Psoas muscle (tissue), 8 donors: ENCODE results near the gene SUSD5. TPM values are rescaled to one million over a fixed set of nuclear protein-coding genes. Genes with fewer than 3 reads are reported as not detected.
A peak's percentile ranks its signal among the peaks of the same experiment; 100 is the strongest.
"Not testable (repeated sequence)": the region's sequence is repeated elsewhere in the genome, so short reads cannot be mapped to it uniquely, and the experiment has no call there.

ENCODE experiments used
- ATAC-seq, 4 donors: fragments of 200-7000 bp; cut with Tn5 transposase; one replicate each; pipeline ENCODE4 v1.9.1; 2020; ENCODE audit warnings: moderate library complexity in 3 of 4, mild to moderate bottlenecking in 2 of 4
- DNase-seq, 2 donors: peaks; one replicate each; pipeline ENCODE4 v3.0.0-alpha.2; 2020
- H3K27ac ChIP-seq: fragments of 200-600 bp; one replicate; pipeline ENCODE4 v1.8.0; 2022
- H3K27me3 ChIP-seq, 3 donors: fragments of 200-600 bp in 1 of 3; one replicate each; pipeline versions ENCODE4 v1.6.1 to v1.8.0; 2013 to 2022; ENCODE audit warnings: low read length in 2 of 3, mild to moderate bottlenecking in 2 of 3, moderate library complexity in 1 of 3; ENCODE audit not compliant: insufficient read depth in 3 of 3
- H3K36me3 ChIP-seq, 2 donors: fragments of 200-600 bp in 1 of 2; one replicate each; pipeline versions ENCODE4 v1.6.1 to v1.8.0; 2013 to 2022; ENCODE audit warnings: low read depth in 1 of 2, mild to moderate bottlenecking in 1 of 2, moderate library complexity in 1 of 2; ENCODE audit not compliant: insufficient read depth in 1 of 2
- H3K4me1 ChIP-seq: fragments of 200-600 bp; one replicate; pipeline ENCODE4 v1.8.0; 2022
- H3K4me3 ChIP-seq: fragments of 200-600 bp; one replicate; pipeline ENCODE4 v1.8.0; 2022; ENCODE audit warnings: mild to moderate bottlenecking
- H3K9me3 ChIP-seq: fragments of 200-600 bp; one replicate; pipeline ENCODE4 v1.8.0; 2022
- CTCF ChIP-seq: fragments of 200-600 bp; IDR thresholded peaks from one replicate; pipeline ENCODE4 v1.8.0; 2022; ENCODE audit warnings: antibody characterized with exemption
- WGBS, 3 donors: extraction: QIAGEN DNeasy Blood & Tissue Kit; methylation state at CpG; one replicate each; pipeline versions ENCODE4 v1.1.6 to v1.1.7; 2013; 5-methylcytosine and 5-hydroxymethylcytosine counted together
- intact Hi-C, 2 donors: fragments of 100-400 bp; cut with DNase I; formaldehyde crosslinking; loops; one replicate each; pipeline versions ENCODE4 v1.11.0 to v1.14.2; 2022
- polyA plus RNA-seq, 3 donors: library from polyadenylated mRNA; stranded (reverse); fragments of 200-250 nt; gene quantifications; one replicate each; pipeline ENCODE4 v1.2.3, GENCODE V29; 2013
- total RNA-seq, 4 donors: library from RNA; stranded (reverse); fragmentation: NEBNext Ultra II Directional in 2 of 4; extraction: Animal tissue kit (Norgen Biotek cat#: 25700) in 2 of 4; gene quantifications; one replicate each; pipeline versions ENCODE4 v1.2.1 to v1.2.4, GENCODE V29; 2021 to 2023
- donor health status: healthy with polysubstance abuse.
- donor health status: DM: no; HTN: no; CAD: no; lungs with moderate emphysema.
- donor health status: Bipolar disorder and iron deficiency.
- donor health status: healthy.
- donor health status: DM: yes; HTN: yes; CAD: no.
- donor health status: DM: no; HTN: no; CAD: no.
- donor health status: DM: no; HTN: no; CAD: no.
- donor health status: DM: yes; HTN: yes; CAD: no.

SUSD5 gene
- total and polyA plus RNA-seq, 7 donors, result 0.30 to 2.0 (median 0.71) TPM

GRCh38 chr3:33139996-33140395, 78.6 kb downstream of the SUSD5 start:
- Histone ChIP-seq H3K4me3 (no peak overlapping the region), H3K27ac (no peak overlapping the region), H3K4me1 (no peaks in the 10 kb centered on the region), H3K27me3 (no peaks in the 10 kb centered on the region), H3K9me3 (no peaks in the 10 kb centered on the region), H3K36me3 (peaks cover 0 to 75% of the 10 kb centered on the region in 2 donors)
- no peak for TF ChIP-seq CTCF
- intact Hi-C loops, result loop anchor here in 1 of 2 donors (10.0 kb wide), 1 partner anchor 645 kb away; no protein-coding TSS in a partner anchor
- 61 to 69% (median 61%) methylated on average over 2 of the region's 2 CpGs for WGBS, 3 donors
- ATAC-seq (no peak), DNase-seq (no peak)

GRCh38 chr3:33139006-33139623, 79.5 kb downstream of the SUSD5 start:
- H3K9me3 ChIP-seq, H3K27ac ChIP-seq: not testable (repeated sequence)
- intact Hi-C loops, result loop anchor here in 1 of 2 donors (10.0 kb wide), 1 partner anchor 646 kb away; no protein-coding TSS in a partner anchor

GRCh38 chr3:33137691-33138090, 80.9 kb downstream of the SUSD5 start:
- no peak overlapping the region for H3K27ac ChIP-seq
- 76 to 93% (median 81%) methylated on average over 1 of the region's 1 CpG for WGBS, 3 donors
- no peak for DNase-seq
- intact Hi-C loops, result loop anchor here in 1 of 2 donors (10.0 kb wide), 1 partner anchor 647 kb away; no protein-coding TSS in a partner anchor
- H3K9me3 ChIP-seq, result no peaks in the 10 kb centered on the region
- no peak for TF ChIP-seq CTCF
- H3K4me1 ChIP-seq, result no peaks in the 10 kb centered on the region
- H3K4me3 ChIP-seq, result no peak overlapping the region
- no peaks in the 10 kb centered on the region for H3K27me3 ChIP-seq
- peaks cover 7 to 87% of the 10 kb centered on the region in 2 donors for H3K36me3 ChIP-seq
- no peak for ATAC-seq

More at GRCh38 chr3:33139006-33139623, 79.5 kb downstream of the SUSD5 start:
- not testable (repeated sequence) for ATAC-seq, H3K27me3 ChIP-seq, DNase-seq, H3K4me1 ChIP-seq, H3K4me3 ChIP-seq
- WGBS, 3 donors, result 92 to 95% (median 94%) methylated on average over 7 to 8 of the region's 8 CpGs
- H3K36me3 ChIP-seq, result peaks cover 6 to 83% of the 10 kb centered on the region in 2 donors

- peaks cover 7 to 87% of the 10 kb centered on the region in 2 donors for H3K36me3 ChIP-seq
- DNase-seq (no peak), ATAC-seq (no peak)
- no peaks in the 10 kb centered on the region for H3K27me3 ChIP-seq
- H3K4me3 ChIP-seq, result no peak overlapping the region
- intact Hi-C loops, result loop anchor here (2.0 to 10.0 kb wide), 2 partner anchors 239 to 651 kb away; no protein-coding TSS in a partner anchor
- H3K27ac ChIP-seq, result no peak overlapping the region
- TF ChIP-seq CTCF, result no peak
- no peaks in the 10 kb centered on the region for H3K9me3 ChIP-seq
- 57 to 70% (median 62%) methylated on average over 4 of the region's 4 CpGs for WGBS, 3 donors
- H3K4me1 ChIP-seq, result no peaks in the 10 kb centered on the region
Measured at GRCh38 chr3:33134026-33134625, 84.5 kb downstream of the SUSD5 start.

GRCh38 chr3:33132019-33132360, 86.6 kb downstream of the SUSD5 start:
- Histone ChIP-seq H3K9me3 (no peaks in the 10 kb centered on the region), H3K36me3 (peaks cover 7 to 85% of the 10 kb centered on the region in 2 donors), H3K27me3 (no peaks in the 10 kb centered on the region), H3K4me3 (no peak overlapping the region), H3K27ac (no peak overlapping the region), H3K4me1 (no peaks in the 10 kb centered on the region)
- WGBS, 3 donors, result 69 to 94% (median 84%) methylated on average over 1 of the region's 1 CpG
- DNase-seq, result no peak
- intact Hi-C loops, result loop anchor here in 1 of 2 donors (10.0 kb wide), 1 partner anchor 653 kb away; no protein-coding TSS in a partner anchor
- ATAC-seq, result peak in 1 of 4 donors; percentile 26
- TF ChIP-seq CTCF, result no peak
